Mononuclear cell (primary cell): ENCODE measurements around the gene MYO19. TPM values are rescaled to one million over a fixed set of nuclear protein-coding genes. Genes with fewer than 3 reads are reported as not detected.
A peak's percentile ranks its signal among the peaks of the same experiment; 100 is the strongest.

Experiments used
- H3K27me3 ChIP-seq: 2 replicates; pipeline ENCODE4 v1.6.0; 2011; ENCODE audit warnings: low read length, control low read depth; ENCODE audit not compliant: insufficient read depth
- H3K4me1 ChIP-seq: 2 replicates; pipeline ENCODE4 v1.5.1; 2011; ENCODE audit warnings: mild to moderate bottlenecking, low read length, control low read depth; ENCODE audit not compliant: insufficient read depth
- H3K4me3 ChIP-seq: 2 replicates; pipeline ENCODE4 v1.5.1; 2011; ENCODE audit warnings: mild to moderate bottlenecking, low read length, moderate library complexity
- H3K9me3 ChIP-seq: 2 replicates; pipeline ENCODE4 v1.5.1; 2011; ENCODE audit warnings: low read depth, mild to moderate bottlenecking, control low read depth, low read length
- total RNA-seq: library from RNA; depleted of rRNA; stranded (reverse); fragments of >200 nt; gene quantifications from one replicate; pipeline ENCODE4 v1.2.3, GENCODE V29; 2012

Gene MYO19
- total RNA-seq = 36.8 TPM

DNA sequence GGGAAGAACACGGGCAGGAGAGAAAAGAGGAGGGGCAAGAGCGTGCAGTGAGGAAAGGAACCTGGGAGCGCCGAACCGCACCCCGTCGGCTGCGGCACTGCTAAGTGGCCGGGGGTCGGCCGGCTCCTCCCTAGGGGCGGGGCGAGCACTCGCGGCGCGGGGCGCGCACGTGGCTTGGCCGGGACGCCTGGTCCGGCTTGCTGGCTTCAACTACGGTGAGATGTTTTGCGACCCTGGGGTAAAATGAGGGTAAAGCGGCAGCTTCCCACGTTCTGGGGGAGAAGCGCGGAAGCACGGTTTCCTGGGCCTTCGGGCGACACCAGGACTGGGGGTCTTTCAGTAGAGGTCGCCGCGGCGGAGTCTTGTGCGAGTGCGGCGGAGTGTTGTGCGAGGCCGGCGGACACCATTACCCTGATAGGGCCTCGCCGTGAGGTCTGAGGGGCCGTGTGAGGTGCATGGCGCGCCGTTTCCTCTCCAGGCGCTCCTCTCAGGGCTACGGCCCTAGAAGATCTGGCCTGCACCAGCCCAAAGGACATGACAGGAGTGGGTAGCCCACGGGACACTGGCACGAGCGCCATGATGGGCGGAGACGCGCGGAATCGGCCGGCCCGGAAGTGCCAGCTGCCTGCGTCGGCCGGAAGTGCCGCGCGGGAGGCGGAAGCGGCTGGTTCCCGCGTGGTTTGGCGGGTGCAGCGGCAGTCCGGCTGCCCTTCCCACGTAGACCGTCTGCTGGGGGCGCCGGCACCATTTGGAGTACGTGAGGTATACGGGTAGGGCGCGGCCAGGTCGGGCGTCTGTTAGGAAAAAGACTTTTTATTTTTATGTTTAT is at the start of gene MYO19, which contains the start of gene PIGW:
Gene MYO19 (minus strand): TSS at position 29 of the 829 bp plus-strand sequence. CDS start 2,330 bp downstream, outside the sequence.
Gene PIGW (plus strand): TSS at position 148 of the 829 bp plus-strand sequence. CDS start 2,115 bp downstream, outside the sequence.
- Histone ChIP-seq H3K4me3 (peak within 1 kb of the TSS; percentile 94), H3K9me3 (no peaks in the 10 kb centered on the region), H3K27me3 (no peaks in the 10 kb centered on the region), H3K4me1 (peaks cover 16% of the 10 kb centered on the region)

DNA sequence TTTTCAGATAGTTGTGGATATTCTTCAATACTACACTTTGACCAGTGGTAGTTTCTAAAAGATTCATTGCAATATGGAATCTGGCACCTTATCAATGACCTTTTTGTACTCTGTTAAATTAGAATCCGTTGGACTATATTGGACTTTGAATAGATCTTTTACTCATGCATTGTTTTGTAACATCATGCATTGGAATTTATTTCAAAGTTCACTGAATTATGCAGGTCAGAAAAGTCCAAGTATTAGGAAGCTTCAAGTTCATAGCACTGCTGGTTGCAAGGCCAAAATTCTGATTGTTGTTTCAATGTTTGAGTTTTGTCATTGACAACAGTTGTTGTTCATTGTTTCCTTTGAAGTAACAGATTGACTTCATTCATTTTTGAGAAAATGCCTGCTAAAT is 49.1 kb upstream of the MYO19 start:
- no peaks in the 10 kb centered on the region for H3K4me1 ChIP-seq
- H3K27me3 ChIP-seq = no peaks in the 10 kb centered on the region
- no peaks in the 10 kb centered on the region for H3K9me3 ChIP-seq
- no peak overlapping the region for H3K4me3 ChIP-seq

GRCh38 chr17:36578671-36579070 is 44.0 kb upstream of the MYO19 start:
- Histone ChIP-seq H3K27me3 (no peaks in the 10 kb centered on the region), H3K9me3 (no peaks in the 10 kb centered on the region), H3K4me3 (no peak overlapping the region), H3K4me1 (no peaks in the 10 kb centered on the region)

DNA sequence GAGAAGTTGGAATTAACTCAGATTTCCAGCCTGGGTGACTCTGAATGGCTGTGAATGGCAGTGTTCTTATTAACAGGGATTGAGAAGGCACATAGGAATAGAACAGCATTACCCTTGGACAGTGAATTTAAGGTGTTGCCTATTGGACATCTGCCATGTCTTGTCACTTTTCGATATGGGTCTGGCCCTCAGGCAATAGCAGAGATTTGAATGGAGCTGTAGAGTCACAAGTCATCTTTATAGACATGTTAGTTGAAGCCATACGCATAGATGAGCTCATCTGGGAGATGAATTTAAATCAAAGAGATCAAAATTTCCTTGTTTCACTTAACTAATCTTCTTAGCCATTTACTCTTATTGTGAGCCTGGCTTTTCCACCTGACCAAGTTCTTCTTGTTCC is 42.1 kb upstream of the MYO19 start:
- Histone ChIP-seq H3K27me3 (no peaks in the 10 kb centered on the region), H3K4me1 (no peaks in the 10 kb centered on the region), H3K9me3 (no peaks in the 10 kb centered on the region), H3K4me3 (no peak overlapping the region)

- H3K4me3 ChIP-seq = no peak overlapping the region
- H3K27me3 ChIP-seq = no peaks in the 10 kb centered on the region
- H3K4me1 ChIP-seq = no peaks in the 10 kb centered on the region
- no peaks in the 10 kb centered on the region for H3K9me3 ChIP-seq
These were observed 40.4 kb upstream of the MYO19 start for GRCh38 chr17:36575028-36575427.

DNA sequence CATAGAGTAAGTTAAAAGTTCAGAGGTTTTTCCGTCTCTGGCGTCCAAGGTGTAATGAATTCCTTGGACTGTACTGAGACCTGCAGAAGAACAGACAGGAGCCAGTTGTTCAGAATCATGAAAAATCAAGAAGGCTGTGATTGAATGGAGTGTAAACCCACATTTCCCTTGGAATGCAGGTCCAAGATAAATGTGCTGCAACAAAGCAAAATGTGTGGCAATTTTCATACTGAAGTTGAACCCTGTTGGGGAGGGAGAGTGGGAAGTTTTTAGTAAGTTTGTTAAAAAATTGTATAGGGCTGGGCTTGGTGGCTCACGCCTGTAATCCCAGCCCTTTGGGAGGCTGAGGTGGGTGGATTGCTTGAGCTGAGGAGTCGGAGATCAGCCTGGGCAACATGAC is 31.4 kb upstream of the MYO19 start:
- H3K27me3 ChIP-seq = no peaks in the 10 kb centered on the region
- H3K9me3 ChIP-seq = no peaks in the 10 kb centered on the region
- H3K4me1 ChIP-seq = no peaks in the 10 kb centered on the region
- H3K4me3 ChIP-seq = no peak overlapping the region

DNA sequence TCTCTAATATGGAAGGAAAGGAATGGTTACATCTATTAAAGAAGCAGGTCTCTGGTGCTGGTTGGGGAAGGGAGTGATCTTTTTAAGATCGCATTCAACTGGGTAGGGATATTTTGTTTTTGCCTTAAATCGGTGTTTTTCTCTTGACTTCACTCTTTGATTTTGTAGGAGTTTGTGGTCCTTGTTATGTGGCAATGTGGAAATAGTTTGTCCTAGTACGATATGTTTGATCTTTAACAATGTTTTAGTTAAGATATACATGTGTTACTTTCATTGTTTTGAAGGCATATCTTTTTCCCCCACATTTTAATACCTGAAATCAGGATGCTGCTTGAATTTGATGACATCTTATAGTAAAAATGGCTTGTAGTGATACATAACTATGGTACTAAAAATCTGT is 18.8 kb upstream of the MYO19 start:
- H3K4me1 ChIP-seq = peaks cover 48% of the 10 kb centered on the region
- no peaks in the 10 kb centered on the region for H3K27me3 ChIP-seq
- H3K9me3 ChIP-seq = no peaks in the 10 kb centered on the region
- H3K4me3 ChIP-seq = no peak overlapping the region

GRCh38 chr17:36550491-36551417 is 16.1 kb upstream of the MYO19 start:
- peaks cover 70% of the 10 kb centered on the region for H3K4me1 ChIP-seq
- H3K9me3 ChIP-seq = no peaks in the 10 kb centered on the region
- no peaks in the 10 kb centered on the region for H3K27me3 ChIP-seq
- no peak overlapping the region for H3K4me3 ChIP-seq

DNA sequence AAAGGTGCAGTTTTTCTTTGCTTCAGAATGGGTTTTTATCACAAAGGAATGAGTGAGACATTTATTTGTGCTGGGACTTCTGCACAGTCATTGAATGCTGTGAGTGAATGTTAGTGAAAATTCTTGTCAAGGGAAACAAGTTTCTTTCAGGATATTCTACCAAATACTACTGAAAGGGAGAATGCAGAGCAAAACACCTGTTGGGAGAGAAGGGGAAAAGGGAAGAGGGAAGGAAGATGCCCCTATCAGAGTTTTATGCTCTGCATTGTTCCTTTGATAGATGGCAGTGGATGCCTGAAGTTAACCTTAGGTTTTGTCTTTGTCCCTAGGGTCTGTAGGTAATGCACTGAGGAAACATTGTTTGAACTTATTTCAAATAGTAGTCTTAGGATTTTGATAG is 13.1 kb upstream of the MYO19 start:
- Histone ChIP-seq H3K4me1 (peaks cover 68% of the 10 kb centered on the region), H3K4me3 (no peak overlapping the region), H3K9me3 (no peaks in the 10 kb centered on the region)

GRCh38 chr17:36546418-36547093 is 11.9 kb upstream of the MYO19 start:
- Histone ChIP-seq H3K4me3 (peak overlapping the region; percentile 79), H3K4me1 (peaks cover 63% of the 10 kb centered on the region)

More for the DNA sequence above, 13.1 kb upstream of the MYO19 start:
- H3K27me3 ChIP-seq = no peaks in the 10 kb centered on the region

DNA sequence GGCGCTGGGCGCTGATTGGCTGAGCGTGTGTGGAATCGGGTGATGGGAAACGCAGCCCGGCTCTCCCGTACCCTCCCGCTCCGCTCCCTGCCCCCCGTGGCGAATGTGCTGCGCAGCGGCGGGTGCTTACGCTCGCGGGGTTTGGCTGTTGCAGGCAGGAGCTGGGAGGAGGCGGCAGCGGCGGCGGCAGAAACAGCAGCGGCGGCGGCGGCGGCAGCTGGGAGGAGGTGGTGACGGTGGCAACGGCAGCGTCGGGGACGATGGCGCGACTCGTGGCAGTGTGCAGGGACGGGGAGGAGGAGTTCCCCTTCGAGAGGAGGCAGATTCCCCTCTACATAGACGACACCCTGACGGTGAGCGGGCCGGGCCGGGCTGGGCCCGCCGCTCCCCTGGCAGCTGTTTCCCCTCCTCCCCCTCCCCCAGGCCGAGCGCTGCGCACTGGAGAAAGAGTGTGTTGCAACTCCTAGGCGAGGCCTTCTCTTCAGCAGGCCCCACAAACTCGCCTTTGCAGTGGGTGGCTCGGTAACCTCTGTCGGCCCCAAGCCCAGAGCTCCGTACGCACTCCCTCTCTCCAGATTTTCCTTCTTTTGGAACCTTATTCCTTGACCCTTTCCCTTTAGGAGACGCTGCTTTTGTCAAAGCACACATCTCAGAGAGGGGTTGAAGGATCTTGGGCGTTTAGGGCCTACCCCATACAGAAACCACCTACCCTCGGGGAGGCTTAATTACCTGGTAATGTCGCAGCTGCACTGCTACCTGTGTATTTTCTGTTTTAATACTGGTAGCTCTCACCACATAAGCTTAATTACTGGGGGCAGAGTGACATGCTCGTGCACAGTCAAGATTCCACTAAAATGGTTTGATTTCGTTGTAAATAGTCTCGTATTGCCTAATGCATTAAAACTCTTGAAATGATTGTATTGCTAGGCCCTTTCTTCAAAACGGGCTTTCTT is 11.1 kb upstream of the MYO19 start:
- Histone ChIP-seq H3K4me1 (peaks cover 55% of the 10 kb centered on the region), H3K27me3 (no peaks in the 10 kb centered on the region), H3K4me3 (peak overlapping the region; percentile 79), H3K9me3 (no peaks in the 10 kb centered on the region)

More at GRCh38 chr17:36546418-36547093, 11.9 kb upstream of the MYO19 start:
- Histone ChIP-seq H3K27me3 (no peaks in the 10 kb centered on the region), H3K9me3 (no peaks in the 10 kb centered on the region)

- H3K9me3 ChIP-seq = no peaks in the 10 kb centered on the region
- no peaks in the 10 kb centered on the region for H3K27me3 ChIP-seq
- peaks cover 48% of the 10 kb centered on the region for H3K4me1 ChIP-seq
- H3K4me3 ChIP-seq = peak overlapping the region; percentile 93
These were observed 10.4 kb upstream of the MYO19 start for GRCh38 chr17:36545077-36545464.

- Histone ChIP-seq H3K27me3 (no peaks in the 10 kb centered on the region), H3K4me3 (peak within 1 kb of the TSS; percentile 93), H3K4me1 (peaks cover 44% of the 10 kb centered on the region), H3K9me3 (no peaks in the 10 kb centered on the region)
These were observed 9.8 kb upstream of the MYO19 start, which contains the start of gene GGNBP2 for GRCh38 chr17:36544307-36545076. Gene GGNBP2, plus strand, starts transcription at chr17:36544919. Its CDS starts 806 bp downstream, at chr17:36545725.
